AG04450 (cell line): ENCODE results near the gene NHERF1. TPM values are rescaled to one million over a fixed set of nuclear protein-coding genes. Genes with fewer than 3 reads are reported as not detected.

Source experiments
- CTCF ChIA-PET: fragments of 300-600, 350-600 bp; formaldehyde crosslinking; extraction: SDS; loops from one replicate; lab custom pipeline; 2022; ENCODE audit warnings: antibody characterized with exemption, inconsistent platforms; lab: Charles Lee
- POLR2A ChIA-PET: fragments of 350-600 bp; formaldehyde crosslinking; extraction: SDS; loops from one replicate; lab custom pipeline; 2021; ENCODE audit warnings: antibody characterized with exemption, inconsistent platforms; lab: Yijun Ruan, JAX
- DNase-seq: peaks from one replicate; pipeline ENCODE4 v3.0.0-alpha.2; 2011; ENCODE audit warnings: low read depth, low spot score
- H3K27ac ChIP-seq: one replicate; pipeline ENCODE4 v1.5.1; 2012; ENCODE audit warnings: low read depth, low read length, control low read depth
- H3K27me3 ChIP-seq: one replicate; pipeline ENCODE4 v1.6.0; 2012; ENCODE audit warnings: low read length; ENCODE audit not compliant: control insufficient read depth, insufficient read depth
- H3K4me3 ChIP-seq: 2 replicates; pipeline ENCODE4 v1.5.1; 2011; ENCODE audit warnings: mild to moderate bottlenecking, low read depth, low read length, control low read depth
- H3K9me3 ChIP-seq: 2 replicates; pipeline ENCODE4 v1.5.1; 2012; ENCODE audit warnings: low read length; ENCODE audit not compliant: control insufficient read depth, insufficient read depth
- polyA minus RNA-seq: library from RNA; depleted of rRNA, polyadenylated mRNA; stranded (reverse); fragments of >200 nt; gene quantifications from 2 replicates; pipeline ENCODE4 v1.2.3, GENCODE V29; 2011; rRNA and poly(A)+ RNA removed
- polyA plus RNA-seq: library from polyadenylated mRNA; depleted of rRNA; stranded (reverse); fragments of >200 nt; gene quantifications from 2 replicates; pipeline ENCODE4 v1.2.3, GENCODE V29; 2011; rRNA removed
- TF ChIP-seq, protein P1 (sequence below): IDR thresholded peaks from 2 replicates; pipeline ENCODE4 v1.5.1; 2011; ENCODE audit warnings: low read depth, low read length, control low read depth, inconsistent platforms

The NHERF1 gene
- polyA plus RNA-seq = 10.4 and 10.5 TPM in 2 replicates
- 10.9 and 11.5 TPM in 2 replicates for polyA minus RNA-seq

DNA sequence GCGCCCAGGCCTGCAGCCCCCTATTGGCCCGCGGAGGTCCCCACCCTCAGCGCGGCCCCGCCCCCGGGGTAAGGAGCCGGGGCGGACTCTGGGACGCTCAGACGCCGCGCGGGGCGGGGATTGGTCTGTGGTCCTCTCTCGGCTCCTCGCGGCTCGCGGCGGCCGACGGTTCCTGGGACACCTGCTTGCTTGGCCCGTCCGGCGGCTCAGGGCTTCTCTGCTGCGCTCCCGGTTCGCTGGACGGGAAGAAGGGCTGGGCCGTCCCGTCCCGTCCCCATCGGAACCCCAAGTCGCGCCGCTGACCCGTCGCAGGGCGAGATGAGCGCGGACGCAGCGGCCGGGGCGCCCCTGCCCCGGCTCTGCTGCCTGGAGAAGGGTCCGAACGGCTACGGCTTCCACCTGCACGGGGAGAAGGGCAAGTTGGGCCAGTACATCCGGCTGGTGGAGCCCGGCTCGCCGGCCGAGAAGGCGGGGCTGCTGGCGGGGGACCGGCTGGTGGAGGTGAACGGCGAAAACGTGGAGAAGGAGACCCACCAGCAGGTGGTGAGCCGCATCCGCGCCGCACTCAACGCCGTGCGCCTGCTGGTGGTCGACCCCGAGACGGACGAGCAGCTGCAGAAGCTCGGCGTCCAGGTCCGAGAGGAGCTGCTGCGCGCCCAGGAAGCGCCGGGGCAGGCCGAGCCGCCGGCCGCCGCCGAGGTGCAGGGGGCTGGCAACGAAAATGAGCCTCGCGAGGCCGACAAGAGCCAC is at the start of gene NHERF1:
Gene NHERF1 (plus strand): TSS at position 100 of the 750 bp plus-strand sequence. CDS start 219 bp downstream, at position 319.
- Histone ChIP-seq H3K9me3 (no peaks in the 10 kb centered on the region; the same call in 1 of the 2 replicates), H3K27me3 (peaks cover 4% of the 10 kb centered on the region), H3K4me3 (peak within 1 kb of the TSS; percentile 70), H3K27ac (no peak within 1 kb of the TSS)
- ChIA-PET CTCF (interaction anchor here (0.7 to 1.6 kb wide), 4 partner anchors 22 to 114 kb away, joined by 3 to 9 read pairs (median 4); no protein-coding TSS in a partner anchor), POLR2A (interaction anchor here (0.6 to 1.0 kb wide), 2 partner anchors 11 to 28 kb away, joined by 3 read pairs; partner anchors contain the start of gene NAT9)
- TF ChIP-seq, protein P1, sequence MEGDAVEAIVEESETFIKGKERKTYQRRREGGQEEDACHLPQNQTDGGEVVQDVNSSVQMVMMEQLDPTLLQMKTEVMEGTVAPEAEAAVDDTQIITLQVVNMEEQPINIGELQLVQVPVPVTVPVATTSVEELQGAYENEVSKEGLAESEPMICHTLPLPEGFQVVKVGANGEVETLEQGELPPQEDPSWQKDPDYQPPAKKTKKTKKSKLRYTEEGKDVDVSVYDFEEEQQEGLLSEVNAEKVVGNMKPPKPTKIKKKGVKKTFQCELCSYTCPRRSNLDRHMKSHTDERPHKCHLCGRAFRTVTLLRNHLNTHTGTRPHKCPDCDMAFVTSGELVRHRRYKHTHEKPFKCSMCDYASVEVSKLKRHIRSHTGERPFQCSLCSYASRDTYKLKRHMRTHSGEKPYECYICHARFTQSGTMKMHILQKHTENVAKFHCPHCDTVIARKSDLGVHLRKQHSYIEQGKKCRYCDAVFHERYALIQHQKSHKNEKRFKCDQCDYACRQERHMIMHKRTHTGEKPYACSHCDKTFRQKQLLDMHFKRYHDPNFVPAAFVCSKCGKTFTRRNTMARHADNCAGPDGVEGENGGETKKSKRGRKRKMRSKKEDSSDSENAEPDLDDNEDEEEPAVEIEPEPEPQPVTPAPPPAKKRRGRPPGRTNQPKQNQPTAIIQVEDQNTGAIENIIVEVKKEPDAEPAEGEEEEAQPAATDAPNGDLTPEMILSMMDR = 0 out of 2 replicates have a peak, but pooled peaks have one; percentile 12
- peak; percentile 67 for DNase-seq

DNA sequence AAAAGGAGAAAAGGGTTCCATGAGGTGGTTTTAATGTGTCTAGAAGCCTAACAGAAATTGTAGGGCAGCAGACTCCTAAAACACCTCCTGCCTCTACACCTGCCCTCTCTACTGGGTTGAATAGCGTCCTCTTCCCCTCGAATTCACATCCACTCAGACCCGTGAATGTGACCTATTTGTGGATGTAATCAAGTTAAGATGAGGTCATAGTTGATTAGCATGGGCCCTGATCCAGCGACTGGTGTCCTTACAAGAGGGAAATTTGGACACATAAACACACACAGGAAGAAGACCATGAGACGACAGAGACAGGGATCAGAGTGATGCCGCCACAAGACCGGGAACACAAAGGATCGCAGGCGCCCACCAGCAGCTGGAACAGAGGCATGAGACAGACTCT is 49.2 kb upstream of the NHERF1 start:
- CTCF ChIA-PET = no interaction called here
- TF ChIP-seq, protein P1 = no peak
- POLR2A ChIA-PET = no interaction called here
- DNase-seq = no peak
- Histone ChIP-seq H3K27me3 (no peaks in the 10 kb centered on the region), H3K9me3 (no peaks in the 10 kb centered on the region; the same call in 1 of the 2 replicates), H3K27ac (no peak overlapping the region), H3K4me3 (no peak overlapping the region)

DNA sequence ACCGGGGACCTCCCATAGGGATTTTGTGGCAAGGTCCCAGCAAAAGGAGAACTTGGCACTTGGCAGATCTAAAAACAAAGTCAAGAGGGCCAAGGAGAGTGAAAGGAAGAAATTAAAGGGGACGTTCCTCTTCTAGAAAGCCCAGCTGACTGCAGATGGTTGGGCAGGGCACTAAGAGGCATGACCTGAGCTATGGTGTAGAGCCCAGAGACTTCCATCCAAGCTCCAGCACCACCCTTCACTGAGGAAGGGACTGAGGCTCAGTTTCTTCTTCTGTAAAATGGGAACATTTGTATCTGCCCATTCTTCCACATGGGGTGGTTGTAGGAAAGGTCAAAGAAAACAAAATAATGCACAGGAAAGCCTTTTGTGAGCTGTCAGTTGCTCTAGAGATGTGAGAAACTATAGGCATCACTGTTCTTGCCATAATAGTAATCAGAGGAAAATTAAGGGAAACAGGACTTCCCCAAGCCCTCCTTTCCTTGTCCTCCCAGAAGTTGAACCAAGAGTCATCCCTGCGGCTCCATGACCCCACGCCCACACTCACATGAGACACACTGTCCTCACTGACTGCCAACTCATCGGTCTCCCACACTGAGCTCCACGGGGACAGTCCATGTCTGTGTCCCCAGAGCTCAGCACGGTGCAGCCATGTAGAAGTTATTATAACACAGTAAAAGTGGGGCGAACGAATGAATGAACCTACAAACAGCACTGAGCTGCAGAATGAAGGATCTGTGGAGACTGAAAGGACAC is 46.1 kb upstream of the NHERF1 start:
- H3K27ac ChIP-seq = no peak overlapping the region
- no peak for DNase-seq
- H3K27me3 ChIP-seq = no peaks in the 10 kb centered on the region
- TF ChIP-seq, protein P1 = no peak
- POLR2A ChIA-PET = no interaction called here
- no peak overlapping the region for H3K4me3 ChIP-seq
- no peaks in the 10 kb centered on the region; the same call in 1 of the 2 replicates for H3K9me3 ChIP-seq
- CTCF ChIA-PET = no interaction called here

DNA sequence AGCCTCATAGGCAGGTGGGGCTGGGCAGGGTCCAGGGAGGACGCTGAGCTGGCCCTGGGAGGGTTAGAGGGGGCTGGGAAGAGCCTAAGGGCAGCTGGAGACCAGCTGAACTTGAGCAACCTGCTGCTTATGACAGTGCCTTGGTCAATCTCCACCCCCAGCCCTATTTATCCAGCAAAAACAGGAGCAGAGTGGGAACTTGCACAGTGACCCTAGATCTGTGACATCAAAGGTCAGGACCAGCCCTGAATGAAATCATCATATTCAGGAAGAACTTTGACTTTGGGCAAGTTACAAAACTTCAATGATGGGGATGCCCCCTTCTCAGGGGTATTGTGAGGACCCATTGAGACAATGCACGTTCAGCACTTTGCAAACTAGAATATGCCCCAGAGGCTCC is 45.1 kb upstream of the NHERF1 start:
- CTCF ChIA-PET = no interaction called here
- TF ChIP-seq, protein P1 = no peak
- H3K27me3 ChIP-seq = no peaks in the 10 kb centered on the region
- H3K4me3 ChIP-seq = no peak overlapping the region
- no peak overlapping the region for H3K27ac ChIP-seq
- no peak for DNase-seq
- POLR2A ChIA-PET = no interaction called here
- no peaks in the 10 kb centered on the region; the same call in 1 of the 2 replicates for H3K9me3 ChIP-seq

DNA sequence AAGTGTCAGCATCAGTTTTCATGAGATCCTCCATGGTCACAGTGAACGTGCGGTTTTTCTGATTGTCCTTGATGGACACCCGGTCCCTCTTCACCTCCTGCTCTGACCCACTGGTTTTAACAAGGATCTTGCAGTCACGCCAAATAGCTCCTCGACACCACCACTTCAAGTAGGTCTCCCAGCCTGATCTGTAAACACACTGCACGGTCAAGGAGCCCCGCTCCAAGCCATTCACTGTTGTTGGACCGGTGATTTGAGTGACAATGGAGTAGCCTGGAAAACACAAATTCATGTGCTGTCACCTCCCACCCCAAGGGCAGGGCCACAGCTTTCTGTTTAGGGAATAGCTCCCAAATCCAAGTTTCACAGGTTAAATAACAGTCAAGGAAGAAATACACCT is 43.9 kb upstream of the NHERF1 start:
- POLR2A ChIA-PET = no interaction called here

More for the DNA sequence above, 43.9 kb upstream of the NHERF1 start:
- TF ChIP-seq, protein P1 = no peak
- CTCF ChIA-PET = no interaction called here
- H3K9me3 ChIP-seq = no peaks in the 10 kb centered on the region; the same call in 1 of the 2 replicates
- no peaks in the 10 kb centered on the region for H3K27me3 ChIP-seq
- DNase-seq = no peak
- H3K27ac ChIP-seq = no peak overlapping the region
- no peak overlapping the region for H3K4me3 ChIP-seq
